Neural cell (in vitro differentiated cells): ENCODE results near the gene UPF1. TPM values are rescaled to one million over a fixed set of nuclear protein-coding genes. Genes with fewer than 3 reads are reported as not detected.

ENCODE experiments used
- H2AFZ ChIP-seq: fragments of 200-600, 300-800 bp; sonication (generic), shearing (Covaris generic); 2 replicates; pipeline ENCODE4 v1.6.0; 2014; ENCODE audit warnings: low read depth, mild to moderate bottlenecking, antibody characterized with exemption, low read length, moderate library complexity
- H3F3A ChIP-seq: fragments of 200-600 bp; shearing (Covaris generic); 2 replicates; pipeline ENCODE4 v1.6.1; 2016; ENCODE audit warnings: mild to moderate bottlenecking, moderate library complexity, mixed read lengths, antibody characterized with exemption, low read length; ENCODE audit not compliant: insufficient read depth, poor library complexity, severe bottlenecking
- H3K27ac ChIP-seq: fragments of 200-600, 300-800 bp; sonication (generic), shearing (Covaris generic); 2 replicates; pipeline ENCODE4 v1.5.1; 2014; ENCODE audit warnings: mild to moderate bottlenecking, low read length, moderate library complexity
- H3K27me3 ChIP-seq: fragments of 300-800, 200-600 bp; sonication (generic), shearing (Covaris generic); 2 replicates; pipeline ENCODE4 v1.6.0; 2014; ENCODE audit warnings: mild to moderate bottlenecking, low read depth, low read length, moderate library complexity; ENCODE audit not compliant: insufficient read depth
- H3K36me3 ChIP-seq: fragments of 300-800, 200-600 bp; sonication (generic), shearing (Covaris generic); 2 replicates; pipeline ENCODE4 v1.5.1; 2014; ENCODE audit warnings: mild to moderate bottlenecking, antibody characterized with exemption, low read length, moderate library complexity; ENCODE audit not compliant: insufficient read depth
- H3K4me2 ChIP-seq: fragments of 300-800, 200-600 bp; sonication (generic), shearing (Covaris generic); 2 replicates; pipeline ENCODE4 v1.6.0; 2014; ENCODE audit warnings: mild to moderate bottlenecking, low read length
- H3K4me3 ChIP-seq: fragments of 300-800, 200-600 bp; sonication (generic), shearing (Covaris generic); 2 replicates; pipeline ENCODE4 v1.5.1; 2014; ENCODE audit warnings: mild to moderate bottlenecking, low read length, moderate library complexity
- H3K79me2 ChIP-seq: fragments of 200-600 bp; shearing (Covaris generic); replicated peaks from 2 replicates; pipeline ENCODE4 v1.6.0; 2014; ENCODE audit warnings: mild to moderate bottlenecking, low read length, moderate library complexity; ENCODE audit not compliant: insufficient read depth
- H3K9ac ChIP-seq: fragments of 300-800, 200-600 bp; sonication (generic), shearing (Covaris generic); 2 replicates; pipeline ENCODE4 v1.6.1; 2016; ENCODE audit warnings: mild to moderate bottlenecking, low read length, mixed read lengths
- H3K9me2 ChIP-seq: fragments of 200-600 bp; shearing (Covaris generic); 2 replicates; pipeline ENCODE4 v1.6.1; 2016; ENCODE audit warnings: mild to moderate bottlenecking, low read length, mixed read lengths; ENCODE audit not compliant: insufficient read depth
- H3K9me3 ChIP-seq: fragments of 200-600, 300-800 bp; sonication (generic), shearing (Covaris generic); 2 replicates; pipeline ENCODE4 v1.6.1; 2016; ENCODE audit warnings: mild to moderate bottlenecking, mixed run types, low read length, moderate library complexity, mixed read lengths
- H4K20me1 ChIP-seq: fragments of 200-600 bp; shearing (Covaris generic); 2 replicates; pipeline ENCODE4 v1.6.1; 2016; ENCODE audit warnings: mild to moderate bottlenecking, mixed run types; ENCODE audit not compliant: insufficient read depth
- CTCF ChIP-seq: fragments of 450-650 bp; IDR thresholded peaks from 2 replicates; pipeline ENCODE4 v1.5.1; 2014; ENCODE audit warnings: antibody characterized with exemption, mild to moderate bottlenecking, moderate library complexity; ENCODE audit not compliant: poor library complexity, severe bottlenecking
- EP300 ChIP-seq: fragments of 450-650 bp; conservative IDR thresholded peaks from 2 replicates; pipeline ENCODE4 v1.6.1; 2014; ENCODE audit warnings: antibody characterized with exemption, mild to moderate bottlenecking, moderate library complexity; ENCODE audit not compliant: poor library complexity, severe bottlenecking
- EZH2 ChIP-seq: fragments of 200-600, 300-800 bp; shearing (Covaris generic), sonication (generic); IDR thresholded peaks from 2 replicates; pipeline ENCODE4 v1.6.1; 2014; ENCODE audit warnings: antibody characterized with exemption, low read length, borderline replicate concordance, mild to moderate bottlenecking; ENCODE audit not compliant: insufficient read depth, poor library complexity, severe bottlenecking
- MXI1 ChIP-seq: fragments of 450-650 bp; conservative IDR thresholded peaks from 2 replicates; pipeline ENCODE4 v1.6.1; 2014; ENCODE audit warnings: antibody characterized with exemption, mild to moderate bottlenecking; ENCODE audit not compliant: poor library complexity, severe bottlenecking
- POLR2AphosphoS5 ChIP-seq: IDR thresholded peaks from 2 replicates; pipeline ENCODE4 v1.6.1; 2012
- RAD21 ChIP-seq: fragments of 450-650 bp; conservative IDR thresholded peaks from 2 replicates; pipeline ENCODE4 v1.6.1; 2014; ENCODE audit warnings: antibody characterized with exemption, mild to moderate bottlenecking, moderate library complexity
- REST ChIP-seq: IDR thresholded peaks from 2 replicates; pipeline ENCODE4 v1.6.1; 2012; ENCODE audit warnings: borderline replicate concordance
- SMC3 ChIP-seq: fragments of 450-650 bp; conservative IDR thresholded peaks from 2 replicates; pipeline ENCODE4 v1.6.1; 2014; ENCODE audit warnings: antibody characterized with exemption, mild to moderate bottlenecking, moderate library complexity; ENCODE audit not compliant: poor library complexity
- TAF1 ChIP-seq: IDR thresholded peaks from 2 replicates; pipeline ENCODE4 v1.6.1; 2012; ENCODE audit warnings: low read depth
- polyA plus RNA-seq: library from polyadenylated mRNA; depleted of rRNA; stranded (reverse); fragments of >200 nt; gene quantifications from 2 replicates; pipeline ENCODE4 v1.2.3, GENCODE V29; 2014

The UPF1 gene
- polyA plus RNA-seq, 1 donor from 2014 or later = 39.3 TPM

GRCh38 chr19:18853755-18854427 lies 22.1 kb downstream of the UPF1 start:
- no peaks in the 10 kb centered on the region for H4K20me1 ChIP-seq
- no peaks in the 10 kb centered on the region for H3F3A ChIP-seq
- no peak overlapping the region for H3K4me2 ChIP-seq
- H3K9ac ChIP-seq = no peak overlapping the region
- H3K9me2 ChIP-seq = no peaks in the 10 kb centered on the region
- H3K9me3 ChIP-seq = no peaks in the 10 kb centered on the region
- H3K4me3 ChIP-seq = no peak overlapping the region
- H3K27ac ChIP-seq = no peak overlapping the region
- H2AFZ ChIP-seq = no peak overlapping the region
- TF ChIP-seq RAD21 = no peak
- TF ChIP-seq MXI1 = no peak
- TF ChIP-seq REST = no peak
- TF ChIP-seq TAF1 = no peak
- no peak for TF ChIP-seq EZH2
- no peak for TF ChIP-seq CTCF
- no peak for TF ChIP-seq EP300
- TF ChIP-seq POLR2AphosphoS5 = no peak
- TF ChIP-seq SMC3 = no peak
- H3K36me3 ChIP-seq = no peaks in the 10 kb centered on the region
- H3K27me3 ChIP-seq = no peaks in the 10 kb centered on the region
- peaks cover 1% of the 10 kb centered on the region for H3K79me2 ChIP-seq

- Histone ChIP-seq H3K36me3 (no peaks in the 10 kb centered on the region), H3K9me2 (no peaks in the 10 kb centered on the region), H3K9ac (no peak overlapping the region), H2AFZ (no peak overlapping the region), H3K27ac (no peak overlapping the region), H3K9me3 (no peaks in the 10 kb centered on the region), H3F3A (no peaks in the 10 kb centered on the region), H3K4me2 (no peak overlapping the region), H4K20me1 (no peaks in the 10 kb centered on the region), H3K27me3 (no peaks in the 10 kb centered on the region), H3K4me3 (no peak overlapping the region), H3K79me2 (no peaks in the 10 kb centered on the region)
- TF ChIP-seq POLR2AphosphoS5 (no peak), SMC3 (no peak), MXI1 (no peak), TAF1 (no peak), EZH2 (no peak), CTCF (no peak), EP300 (no peak)
Observed at GRCh38 chr19:18854982-18855381, 23.2 kb downstream of the UPF1 start.
